HuH-7 (cell line): ENCODE results near the gene SIDT2.
"Not testable (repeated sequence)": the region's sequence is repeated elsewhere in the genome, so short reads cannot be mapped to it uniquely, and the experiment has no call there.

Source experiments
- DNase-seq: peaks from one replicate; pipeline ENCODE4 v3.0.0; 2011; ENCODE audit warnings: low spot score

SIDT2 gene

GRCh38 chr11:117172724-117173421 lies 5.7 kb upstream of the SIDT2 start:
- DNase-seq = no peak

GRCh38 chr11:117175104-117175503 lies 3.4 kb upstream of the SIDT2 start:
- DNase-seq = no peak

GRCh38 chr11:117175781-117176180 lies 2.8 kb upstream of the SIDT2 start:
- no peak for DNase-seq

- DNase-seq = no peak
Measured at GRCh38 chr11:117176186-117176585, 2.4 kb upstream of the SIDT2 start.

- DNase-seq = no peak
Measured at GRCh38 chr11:117177534-117178209, 871 bp upstream of the SIDT2 start.

- DNase-seq = no peak
Measured at GRCh38 chr11:117179048-117179999, 781 bp downstream of the SIDT2 start.

GRCh38 chr11:117180020-117180419 lies 1.5 kb downstream of the SIDT2 start:
- DNase-seq = no peak

GRCh38 chr11:117180661-117181585 lies 2.4 kb downstream of the SIDT2 start:
- DNase-seq = peak; percentile 85

GRCh38 chr11:117181586-117182550 lies 3.3 kb downstream of the SIDT2 start:
- DNase-seq = no peak

- no peak for DNase-seq
Measured at GRCh38 chr11:117182551-117182935, 4.0 kb downstream of the SIDT2 start.

GRCh38 chr11:117183178-117183577 lies 4.6 kb downstream of the SIDT2 start:
- not testable (repeated sequence) for DNase-seq

- DNase-seq = peak; percentile 4
Measured at GRCh38 chr11:117183724-117184349, 5.3 kb downstream of the SIDT2 start.

- DNase-seq = no peak
Measured at GRCh38 chr11:117185736-117186430, 7.3 kb downstream of the SIDT2 start.

GRCh38 chr11:117186431-117186761 lies 7.9 kb downstream of the SIDT2 start:
- DNase-seq = no peak

GRCh38 chr11:117187007-117187406 lies 8.5 kb downstream of the SIDT2 start:
- DNase-seq = no peak

- no peak for DNase-seq
Measured at GRCh38 chr11:117187428-117187798, 8.9 kb downstream of the SIDT2 start.

GRCh38 chr11:117187799-117188481 lies 9.4 kb downstream of the SIDT2 start:
- no peak for DNase-seq

GRCh38 chr11:117188620-117189081 lies 10.1 kb downstream of the SIDT2 start:
- no peak for DNase-seq
